ENCODE data around the gene NEMP1. TPM values are rescaled to one million over a fixed set of nuclear protein-coding genes. Genes with fewer than 3 reads are reported as not detected.
A peak's percentile ranks its signal among the peaks of the same experiment; 100 is the strongest.
"Not testable (repeated sequence)": the region's sequence is repeated elsewhere in the genome, so short reads cannot be mapped to it uniquely, and the experiment has no call there.

The NEMP1 gene
- total RNA-seq, 1 donor from 2014 or later = 19.7 TPM

- no peak for TF ChIP-seq CTCF (IDR thresholded peaks at IDR 0.05; ENCODE audit: unreplicated experiment)
- H3K36me3 Mint-ChIP-seq = peaks cover 11% of the 10 kb centered on the region
- peak; percentile 68 to 77 for DNase-seq (ENCODE audit: low spot score in 2 of 2, unreplicated experiment in 2 of 2)
- H3K27ac Mint-ChIP-seq = peak overlapping the region; percentile 100
- no peaks in the 10 kb centered on the region for H3K27me3 Mint-ChIP-seq (ENCODE audit: low read depth)
- peak overlapping the region; percentile 79 for H3K4me3 Mint-ChIP-seq
- peaks cover 50% of the 10 kb centered on the region for H3K4me1 Mint-ChIP-seq
- no peaks in the 10 kb centered on the region for H3K9me3 Mint-ChIP-seq
Measured at GRCh38 chr12:57087010-57087690, 8.6 kb upstream of the NEMP1 start.

GRCh38 chr12:57086493-57087009, 8.0 kb upstream of the NEMP1 start:
- peaks cover 9% of the 10 kb centered on the region for H3K36me3 Mint-ChIP-seq
- DNase-seq (ENCODE audit: low spot score in 2 of 2, unreplicated experiment in 2 of 2) = peak; percentile 62 to 72
- peak overlapping the region; percentile 79 for H3K4me3 Mint-ChIP-seq
- H3K9me3 Mint-ChIP-seq = no peaks in the 10 kb centered on the region
- H3K27ac Mint-ChIP-seq = peak overlapping the region; percentile 100
- TF ChIP-seq CTCF (IDR thresholded peaks at IDR 0.05; ENCODE audit: unreplicated experiment) = no peak
- no peaks in the 10 kb centered on the region for H3K27me3 Mint-ChIP-seq (ENCODE audit: low read depth)
- H3K4me1 Mint-ChIP-seq = peaks cover 44% of the 10 kb centered on the region

- H3K27me3 Mint-ChIP-seq (ENCODE audit: low read depth) = no peaks in the 10 kb centered on the region
- H3K9me3 Mint-ChIP-seq = no peaks in the 10 kb centered on the region
- peak in 1 of 2 experiments; percentile 56 for DNase-seq (ENCODE audit: low spot score in 2 of 2, unreplicated experiment in 2 of 2)
- H3K4me1 Mint-ChIP-seq = peaks cover 39% of the 10 kb centered on the region
- peak overlapping the region; percentile 100 for H3K27ac Mint-ChIP-seq
- peak overlapping the region; percentile 79 for H3K4me3 Mint-ChIP-seq
- peaks cover 9% of the 10 kb centered on the region for H3K36me3 Mint-ChIP-seq
- no peak for TF ChIP-seq CTCF (IDR thresholded peaks at IDR 0.05; ENCODE audit: unreplicated experiment)
Measured at GRCh38 chr12:57085999-57086492, 7.5 kb upstream of the NEMP1 start.

GRCh38 chr12:57080855-57081254, 2.3 kb upstream of the NEMP1 start:
- H3K4me3 Mint-ChIP-seq = no peak overlapping the region
- DNase-seq (ENCODE audit: low spot score in 2 of 2, unreplicated experiment in 2 of 2) = no peak
- no peak overlapping the region for H3K27ac Mint-ChIP-seq

GRCh38 chr12:57079821-57080220, 1.2 kb upstream of the NEMP1 start:
- Mint-ChIP-seq H3K4me3 (peak overlapping the region; percentile 10), H3K27me3 (ENCODE audit: low read depth) (no peaks in the 10 kb centered on the region), H3K36me3 (peaks cover 4% of the 10 kb centered on the region), H3K4me1 (peaks cover 27% of the 10 kb centered on the region), H3K9me3 (no peaks in the 10 kb centered on the region), H3K27ac (peak overlapping the region; percentile 96)
- no peak for TF ChIP-seq CTCF (IDR thresholded peaks at IDR 0.05; ENCODE audit: unreplicated experiment)
- DNase-seq (ENCODE audit: low spot score in 2 of 2, unreplicated experiment in 2 of 2) = no peak

More at GRCh38 chr12:57080855-57081254, 2.3 kb upstream of the NEMP1 start:
- H3K4me1 Mint-ChIP-seq = peaks cover 37% of the 10 kb centered on the region
- no peaks in the 10 kb centered on the region for H3K27me3 Mint-ChIP-seq (ENCODE audit: low read depth)
- H3K9me3 Mint-ChIP-seq = no peaks in the 10 kb centered on the region
- no peak for TF ChIP-seq CTCF (IDR thresholded peaks at IDR 0.05; ENCODE audit: unreplicated experiment)
- peaks cover 4% of the 10 kb centered on the region for H3K36me3 Mint-ChIP-seq

GRCh38 chr12:57073566-57074450, 4.8 kb downstream of the NEMP1 start:
- DNase-seq (ENCODE audit: low spot score in 2 of 2, unreplicated experiment in 2 of 2); H3K9me3 Mint-ChIP-seq; H3K27ac Mint-ChIP-seq; H3K27me3 Mint-ChIP-seq (ENCODE audit: low read depth); H3K4me3 Mint-ChIP-seq; H3K36me3 Mint-ChIP-seq: not testable (repeated sequence)
- H3K4me1 Mint-ChIP-seq = peaks cover 20% of the 10 kb centered on the region

All from mesothelial cell of epicardium (in vitro differentiated cells).